ENCODE measurements around the gene ANAPC16. TPM values are rescaled to one million over a fixed set of nuclear protein-coding genes. Genes with fewer than 3 reads are reported as not detected.

Gene ANAPC16
- total and polyA plus RNA-seq, 2 experiments from 2014 or later: 77.5 to 126 TPM

GRCh38 chr10:72257051-72257892 lies 41.5 kb downstream of the ANAPC16 start:
- no peak for ATAC-seq
- H3K27ac ChIP-seq (ENCODE audit: low read depth): no peak overlapping the region

More at GRCh38 chr10:72257051-72257892, 41.5 kb downstream of the ANAPC16 start:
- Mint-ChIP-seq H3K36me3 (ENCODE audit: low read depth) (no peaks in the 10 kb centered on the region), H3K27me3 (ENCODE audit: insufficient read depth, low read depth, poor library complexity) (peaks cover 28% of the 10 kb centered on the region), H3K4me1 (peaks cover 51% of the 10 kb centered on the region), H3K4me3 (no peak overlapping the region; the same call in 2 of the 3 replicates), H3K9me3 (no peaks in the 10 kb centered on the region), H3K27ac (no peak overlapping the region; the same call in 1 of the 2 replicates)
- DNase-seq (ENCODE audit: low spot score): no peak
- Histone ChIP-seq H3K9me2 (ENCODE audit: insufficient read depth) (no peaks in the 10 kb centered on the region), H4K20me1 (replicated peaks; ENCODE audit: insufficient read depth) (no peaks in the 10 kb centered on the region), H3K27me3 (ENCODE audit: insufficient read depth) (no peaks in the 10 kb centered on the region), H2AFZ (peak overlapping the region; percentile 80), H3K36me3 (ENCODE audit: insufficient read depth) (no peaks in the 10 kb centered on the region), H3K4me1 (ENCODE audit: insufficient read depth) (peaks cover 35% of the 10 kb centered on the region), H3F3A (replicated peaks; ENCODE audit: low read depth) (peaks cover 25% of the 10 kb centered on the region), H3K4me2 (no peak overlapping the region), H3K79me2 (replicated peaks; ENCODE audit: insufficient read depth) (no peaks in the 10 kb centered on the region), H3K4me3 (no peak overlapping the region)
- TF ChIP-seq EZH2 (IDR thresholded peaks at IDR 0.05; ENCODE audit: low read depth, unreplicated experiment): no peak
- TF ChIP-seq EZH2phosphoT487 (IDR thresholded peaks at IDR 0.05; ENCODE audit: unreplicated experiment): no peak
- TF ChIP-seq, protein P1, sequence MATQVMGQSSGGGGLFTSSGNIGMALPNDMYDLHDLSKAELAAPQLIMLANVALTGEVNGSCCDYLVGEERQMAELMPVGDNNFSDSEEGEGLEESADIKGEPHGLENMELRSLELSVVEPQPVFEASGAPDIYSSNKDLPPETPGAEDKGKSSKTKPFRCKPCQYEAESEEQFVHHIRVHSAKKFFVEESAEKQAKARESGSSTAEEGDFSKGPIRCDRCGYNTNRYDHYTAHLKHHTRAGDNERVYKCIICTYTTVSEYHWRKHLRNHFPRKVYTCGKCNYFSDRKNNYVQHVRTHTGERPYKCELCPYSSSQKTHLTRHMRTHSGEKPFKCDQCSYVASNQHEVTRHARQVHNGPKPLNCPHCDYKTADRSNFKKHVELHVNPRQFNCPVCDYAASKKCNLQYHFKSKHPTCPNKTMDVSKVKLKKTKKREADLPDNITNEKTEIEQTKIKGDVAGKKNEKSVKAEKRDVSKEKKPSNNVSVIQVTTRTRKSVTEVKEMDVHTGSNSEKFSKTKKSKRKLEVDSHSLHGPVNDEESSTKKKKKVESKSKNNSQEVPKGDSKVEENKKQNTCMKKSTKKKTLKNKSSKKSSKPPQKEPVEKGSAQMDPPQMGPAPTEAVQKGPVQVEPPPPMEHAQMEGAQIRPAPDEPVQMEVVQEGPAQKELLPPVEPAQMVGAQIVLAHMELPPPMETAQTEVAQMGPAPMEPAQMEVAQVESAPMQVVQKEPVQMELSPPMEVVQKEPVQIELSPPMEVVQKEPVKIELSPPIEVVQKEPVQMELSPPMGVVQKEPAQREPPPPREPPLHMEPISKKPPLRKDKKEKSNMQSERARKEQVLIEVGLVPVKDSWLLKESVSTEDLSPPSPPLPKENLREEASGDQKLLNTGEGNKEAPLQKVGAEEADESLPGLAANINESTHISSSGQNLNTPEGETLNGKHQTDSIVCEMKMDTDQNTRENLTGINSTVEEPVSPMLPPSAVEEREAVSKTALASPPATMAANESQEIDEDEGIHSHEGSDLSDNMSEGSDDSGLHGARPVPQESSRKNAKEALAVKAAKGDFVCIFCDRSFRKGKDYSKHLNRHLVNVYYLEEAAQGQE (IDR thresholded peaks at IDR 0.05; ENCODE audit: unreplicated experiment): no peak
- no peak for TF ChIP-seq ZNF331 (CRISPR knock-in tag; IDR thresholded peaks at IDR 0.05; ENCODE audit: low read depth)
- TF ChIP-seq STAT1 (IDR thresholded peaks at IDR 0.05; ENCODE audit: unreplicated experiment): no peak
- no peak for TF ChIP-seq ZNF114 (CRISPR knock-in tag; IDR thresholded peaks at IDR 0.05)
- no peak for TF ChIP-seq CTCF (conservative IDR thresholded peaks at IDR 0.05; ENCODE audit: low read depth in 2 of 2)
- TF ChIP-seq JUNB (IDR thresholded peaks at IDR 0.05; ENCODE audit: unreplicated experiment): no peak
- TF ChIP-seq, protein P2, sequence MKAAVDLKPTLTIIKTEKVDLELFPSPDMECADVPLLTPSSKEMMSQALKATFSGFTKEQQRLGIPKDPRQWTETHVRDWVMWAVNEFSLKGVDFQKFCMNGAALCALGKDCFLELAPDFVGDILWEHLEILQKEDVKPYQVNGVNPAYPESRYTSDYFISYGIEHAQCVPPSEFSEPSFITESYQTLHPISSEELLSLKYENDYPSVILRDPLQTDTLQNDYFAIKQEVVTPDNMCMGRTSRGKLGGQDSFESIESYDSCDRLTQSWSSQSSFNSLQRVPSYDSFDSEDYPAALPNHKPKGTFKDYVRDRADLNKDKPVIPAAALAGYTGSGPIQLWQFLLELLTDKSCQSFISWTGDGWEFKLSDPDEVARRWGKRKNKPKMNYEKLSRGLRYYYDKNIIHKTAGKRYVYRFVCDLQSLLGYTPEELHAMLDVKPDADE (IDR thresholded peaks at IDR 0.05): no peak
- no peak for TF ChIP-seq CREB1 (CRISPR knock-in tag; IDR thresholded peaks at IDR 0.05; ENCODE audit: low read depth)
- TF ChIP-seq, protein P3, sequence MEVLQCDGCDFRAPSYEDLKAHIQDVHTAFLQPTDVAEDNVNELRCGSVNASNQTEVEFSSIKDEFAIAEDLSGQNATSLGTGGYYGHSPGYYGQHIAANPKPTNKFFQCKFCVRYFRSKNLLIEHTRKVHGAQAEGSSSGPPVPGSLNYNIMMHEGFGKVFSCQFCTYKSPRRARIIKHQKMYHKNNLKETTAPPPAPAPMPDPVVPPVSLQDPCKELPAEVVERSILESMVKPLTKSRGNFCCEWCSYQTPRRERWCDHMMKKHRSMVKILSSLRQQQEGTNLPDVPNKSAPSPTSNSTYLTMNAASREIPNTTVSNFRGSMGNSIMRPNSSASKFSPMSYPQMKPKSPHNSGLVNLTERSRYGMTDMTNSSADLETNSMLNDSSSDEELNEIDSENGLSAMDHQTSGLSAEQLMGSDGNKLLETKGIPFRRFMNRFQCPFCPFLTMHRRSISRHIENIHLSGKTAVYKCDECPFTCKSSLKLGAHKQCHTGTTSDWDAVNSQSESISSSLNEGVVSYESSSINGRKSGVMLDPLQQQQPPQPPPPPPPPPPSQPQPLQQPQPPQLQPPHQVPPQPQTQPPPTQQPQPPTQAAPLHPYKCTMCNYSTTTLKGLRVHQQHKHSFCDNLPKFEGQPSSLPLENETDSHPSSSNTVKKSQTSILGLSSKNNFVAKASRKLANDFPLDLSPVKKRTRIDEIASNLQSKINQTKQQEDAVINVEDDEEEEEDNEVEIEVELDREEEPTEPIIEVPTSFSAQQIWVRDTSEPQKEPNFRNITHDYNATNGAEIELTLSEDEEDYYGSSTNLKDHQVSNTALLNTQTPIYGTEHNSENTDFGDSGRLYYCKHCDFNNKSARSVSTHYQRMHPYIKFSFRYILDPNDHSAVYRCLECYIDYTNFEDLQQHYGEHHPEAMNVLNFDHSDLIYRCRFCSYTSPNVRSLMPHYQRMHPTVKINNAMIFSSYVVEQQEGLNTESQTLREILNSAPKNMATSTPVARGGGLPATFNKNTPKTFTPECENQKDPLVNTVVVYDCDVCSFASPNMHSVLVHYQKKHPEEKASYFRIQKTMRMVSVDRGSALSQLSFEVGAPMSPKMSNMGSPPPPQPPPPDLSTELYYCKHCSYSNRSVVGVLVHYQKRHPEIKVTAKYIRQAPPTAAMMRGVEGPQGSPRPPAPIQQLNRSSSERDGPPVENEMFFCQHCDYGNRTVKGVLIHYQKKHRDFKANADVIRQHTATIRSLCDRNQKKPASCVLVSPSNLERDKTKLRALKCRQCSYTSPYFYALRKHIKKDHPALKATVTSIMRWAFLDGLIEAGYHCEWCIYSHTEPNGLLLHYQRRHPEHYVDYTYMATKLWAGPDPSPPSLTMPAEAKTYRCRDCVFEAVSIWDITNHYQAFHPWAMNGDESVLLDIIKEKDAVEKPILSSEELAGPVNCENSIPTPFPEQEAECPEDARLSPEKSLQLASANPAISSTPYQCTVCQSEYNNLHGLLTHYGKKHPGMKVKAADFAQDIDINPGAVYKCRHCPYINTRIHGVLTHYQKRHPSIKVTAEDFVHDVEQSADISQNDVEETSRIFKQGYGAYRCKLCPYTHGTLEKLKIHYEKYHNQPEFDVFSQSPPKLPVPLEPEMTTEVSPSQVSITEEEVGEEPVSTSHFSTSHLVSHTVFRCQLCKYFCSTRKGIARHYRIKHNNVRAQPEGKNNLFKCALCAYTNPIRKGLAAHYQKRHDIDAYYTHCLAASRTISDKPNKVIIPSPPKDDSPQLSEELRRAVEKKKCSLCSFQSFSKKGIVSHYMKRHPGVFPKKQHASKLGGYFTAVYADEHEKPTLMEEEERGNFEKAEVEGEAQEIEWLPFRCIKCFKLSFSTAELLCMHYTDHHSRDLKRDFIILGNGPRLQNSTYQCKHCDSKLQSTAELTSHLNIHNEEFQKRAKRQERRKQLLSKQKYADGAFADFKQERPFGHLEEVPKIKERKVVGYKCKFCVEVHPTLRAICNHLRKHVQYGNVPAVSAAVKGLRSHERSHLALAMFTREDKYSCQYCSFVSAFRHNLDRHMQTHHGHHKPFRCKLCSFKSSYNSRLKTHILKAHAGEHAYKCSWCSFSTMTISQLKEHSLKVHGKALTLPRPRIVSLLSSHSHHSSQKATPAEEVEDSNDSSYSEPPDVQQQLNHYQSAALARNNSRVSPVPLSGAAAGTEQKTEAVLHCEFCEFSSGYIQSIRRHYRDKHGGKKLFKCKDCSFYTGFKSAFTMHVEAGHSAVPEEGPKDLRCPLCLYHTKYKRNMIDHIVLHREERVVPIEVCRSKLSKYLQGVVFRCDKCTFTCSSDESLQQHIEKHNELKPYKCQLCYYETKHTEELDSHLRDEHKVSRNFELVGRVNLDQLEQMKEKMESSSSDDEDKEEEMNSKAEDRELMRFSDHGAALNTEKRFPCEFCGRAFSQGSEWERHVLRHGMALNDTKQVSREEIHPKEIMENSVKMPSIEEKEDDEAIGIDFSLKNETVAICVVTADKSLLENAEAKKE (CRISPR knock-in tag; IDR thresholded peaks at IDR 0.05): no peak
- TF ChIP-seq NANOG (IDR thresholded peaks at IDR 0.05; ENCODE audit: borderline replicate concordance): no peak
- TF ChIP-seq POLR2AphosphoS5 (IDR thresholded peaks at IDR 0.05; ENCODE audit: low read depth): no peak

Measured in GM23338 (cell line).